ENCODE results near the gene CASP9. TPM values are rescaled to one million over a fixed set of nuclear protein-coding genes. Genes with fewer than 3 reads are reported as not detected.

Gene CASP9
- total RNA-seq, 1 experiment from 2014 or later: 12.4 TPM

DNA sequence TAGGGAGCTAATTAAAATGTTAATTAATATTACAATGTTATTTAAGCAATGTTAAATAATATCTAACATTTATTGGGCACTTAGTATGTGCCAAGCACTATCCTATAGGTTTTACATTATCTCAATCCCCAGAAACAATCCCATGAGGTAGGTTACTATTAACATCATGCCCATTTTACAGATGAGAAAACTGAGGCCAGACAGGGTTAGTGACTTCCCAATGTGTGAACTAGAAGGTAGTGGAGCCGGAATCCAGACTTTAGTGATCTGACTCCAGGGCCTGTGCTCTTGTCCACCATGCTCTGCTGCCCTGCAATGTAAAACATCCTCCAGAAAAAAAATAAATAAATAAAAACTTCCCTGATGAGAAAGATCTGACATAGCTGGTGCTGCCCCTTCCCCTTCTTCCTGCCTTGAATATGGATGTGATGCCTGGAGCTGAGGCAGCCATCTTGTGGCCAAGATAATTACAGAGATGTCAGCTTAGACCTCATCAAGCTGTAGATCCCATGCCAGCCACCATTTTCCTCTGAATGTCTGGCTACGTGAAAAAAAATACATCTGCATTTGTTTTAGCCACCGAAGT, 75.0 kb downstream of the CASP9 start:
- CTCF ChIA-PET: interaction anchor here (0.6 kb wide), 1 partner anchor 70 kb away, joined by 4 read pairs; no protein-coding TSS in a partner anchor
- no peaks in the 10 kb centered on the region for H3K9me2 ChIP-seq (ENCODE audit: insufficient read depth)
- no peak for DNase-seq
- H3K79me2 ChIP-seq (ENCODE audit: low read depth): no peaks in the 10 kb centered on the region
- POLR2A ChIA-PET (ENCODE audit: unreplicated experiment): interaction anchor here (0.7 kb wide), 1 partner anchor 243 kb away, joined by 3 read pairs; no protein-coding TSS in a partner anchor
- no peaks in the 10 kb centered on the region for H3K36me3 ChIP-seq (ENCODE audit: low read depth)
- 0 out of 2 replicates have a peak, but pooled peaks cover under 1% of the 10 kb centered on the region for H3K4me1 ChIP-seq (replicated peaks; ENCODE audit: insufficient read depth)
- intact Hi-C loops (cut with micrococcal nuclease; ENCODE audit: unreplicated experiment): no loop called here
- H3K27me3 ChIP-seq (ENCODE audit: insufficient read depth, low read depth): no peaks in the 10 kb centered on the region
- no TSS peak for BruUV-seq (replicated peaks)
- TF ChIP-seq EZH2 (IDR thresholded peaks at IDR 0.05; ENCODE audit: low read depth): no peak
- TF ChIP-seq, protein P1, sequence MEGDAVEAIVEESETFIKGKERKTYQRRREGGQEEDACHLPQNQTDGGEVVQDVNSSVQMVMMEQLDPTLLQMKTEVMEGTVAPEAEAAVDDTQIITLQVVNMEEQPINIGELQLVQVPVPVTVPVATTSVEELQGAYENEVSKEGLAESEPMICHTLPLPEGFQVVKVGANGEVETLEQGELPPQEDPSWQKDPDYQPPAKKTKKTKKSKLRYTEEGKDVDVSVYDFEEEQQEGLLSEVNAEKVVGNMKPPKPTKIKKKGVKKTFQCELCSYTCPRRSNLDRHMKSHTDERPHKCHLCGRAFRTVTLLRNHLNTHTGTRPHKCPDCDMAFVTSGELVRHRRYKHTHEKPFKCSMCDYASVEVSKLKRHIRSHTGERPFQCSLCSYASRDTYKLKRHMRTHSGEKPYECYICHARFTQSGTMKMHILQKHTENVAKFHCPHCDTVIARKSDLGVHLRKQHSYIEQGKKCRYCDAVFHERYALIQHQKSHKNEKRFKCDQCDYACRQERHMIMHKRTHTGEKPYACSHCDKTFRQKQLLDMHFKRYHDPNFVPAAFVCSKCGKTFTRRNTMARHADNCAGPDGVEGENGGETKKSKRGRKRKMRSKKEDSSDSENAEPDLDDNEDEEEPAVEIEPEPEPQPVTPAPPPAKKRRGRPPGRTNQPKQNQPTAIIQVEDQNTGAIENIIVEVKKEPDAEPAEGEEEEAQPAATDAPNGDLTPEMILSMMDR (conservative IDR thresholded peaks at IDR 0.05): no peak
- peaks cover 2% of the 10 kb centered on the region; the same call in 1 of the 2 replicates for H3F3A ChIP-seq (ENCODE audit: insufficient read depth, low read depth)
- no peaks in the 10 kb centered on the region for H3K9me3 ChIP-seq (ENCODE audit: insufficient read depth, low read depth)
- H2AFZ ChIP-seq: no peak overlapping the region
- no peak overlapping the region for H3K27ac ChIP-seq
- no peak overlapping the region for H3K4me3 ChIP-seq
- no peak overlapping the region for H3K4me2 ChIP-seq
- H4K20me1 ChIP-seq (ENCODE audit: insufficient read depth): no peaks in the 10 kb centered on the region

GRCh38 chr1:15446212-15446611, 77.8 kb downstream of the CASP9 start:
- no peak overlapping the region for H3K4me3 ChIP-seq
- H4K20me1 ChIP-seq (ENCODE audit: insufficient read depth): no peaks in the 10 kb centered on the region
- H3K27ac ChIP-seq: no peak overlapping the region
- DNase-seq: no peak
- H3K27me3 ChIP-seq (ENCODE audit: insufficient read depth, low read depth): no peaks in the 10 kb centered on the region
- no peaks in the 10 kb centered on the region for H3K79me2 ChIP-seq (ENCODE audit: low read depth)
- H3K4me2 ChIP-seq: no peak overlapping the region
- POLR2A ChIA-PET (ENCODE audit: unreplicated experiment): no interaction called here
- H3K4me1 ChIP-seq (replicated peaks; ENCODE audit: insufficient read depth): no peaks in the 10 kb centered on the region
- H3F3A ChIP-seq (ENCODE audit: insufficient read depth, low read depth): no peaks in the 10 kb centered on the region
- no peaks in the 10 kb centered on the region for H3K9me3 ChIP-seq (ENCODE audit: insufficient read depth, low read depth)
- BruUV-seq (replicated peaks): no TSS peak
- intact Hi-C loops (cut with micrococcal nuclease; ENCODE audit: unreplicated experiment): no loop called here
- H3K9me2 ChIP-seq (ENCODE audit: insufficient read depth): no peaks in the 10 kb centered on the region
- CTCF ChIA-PET: no interaction called here
- no peak overlapping the region for H2AFZ ChIP-seq
- TF ChIP-seq, protein P1 (conservative IDR thresholded peaks at IDR 0.05): no peak
- TF ChIP-seq EZH2 (IDR thresholded peaks at IDR 0.05; ENCODE audit: low read depth): no peak
- H3K36me3 ChIP-seq (ENCODE audit: low read depth): no peaks in the 10 kb centered on the region

GRCh38 chr1:15445390-15446122, 78.5 kb downstream of the CASP9 start:
- no peaks in the 10 kb centered on the region for H3K4me1 ChIP-seq (replicated peaks; ENCODE audit: insufficient read depth)
- H3K4me3 ChIP-seq: no peak overlapping the region
- no peak overlapping the region for H2AFZ ChIP-seq
- no peaks in the 10 kb centered on the region for H3K9me3 ChIP-seq (ENCODE audit: insufficient read depth, low read depth)
- no peak for DNase-seq
- no peaks in the 10 kb centered on the region for H4K20me1 ChIP-seq (ENCODE audit: insufficient read depth)
- H3K27me3 ChIP-seq (ENCODE audit: insufficient read depth, low read depth): no peaks in the 10 kb centered on the region
- no peaks in the 10 kb centered on the region for H3F3A ChIP-seq (ENCODE audit: insufficient read depth, low read depth)
- H3K27ac ChIP-seq: no peak overlapping the region
- H3K9me2 ChIP-seq (ENCODE audit: insufficient read depth): no peaks in the 10 kb centered on the region
- H3K79me2 ChIP-seq (ENCODE audit: low read depth): no peaks in the 10 kb centered on the region
- intact Hi-C loops (cut with micrococcal nuclease; ENCODE audit: unreplicated experiment): no loop called here
- no peaks in the 10 kb centered on the region for H3K36me3 ChIP-seq (ENCODE audit: low read depth)
- TF ChIP-seq EZH2 (IDR thresholded peaks at IDR 0.05; ENCODE audit: low read depth): no peak
- TF ChIP-seq, protein P1 (conservative IDR thresholded peaks at IDR 0.05): no peak
- ChIA-PET CTCF (no interaction called here), POLR2A (ENCODE audit: unreplicated experiment) (no interaction called here)
- H3K4me2 ChIP-seq: no peak overlapping the region
- BruUV-seq (replicated peaks): no TSS peak

Data from PC-9 (cell line).